ENCODE results near the gene PHLDA3.

Gene PHLDA3

DNA sequence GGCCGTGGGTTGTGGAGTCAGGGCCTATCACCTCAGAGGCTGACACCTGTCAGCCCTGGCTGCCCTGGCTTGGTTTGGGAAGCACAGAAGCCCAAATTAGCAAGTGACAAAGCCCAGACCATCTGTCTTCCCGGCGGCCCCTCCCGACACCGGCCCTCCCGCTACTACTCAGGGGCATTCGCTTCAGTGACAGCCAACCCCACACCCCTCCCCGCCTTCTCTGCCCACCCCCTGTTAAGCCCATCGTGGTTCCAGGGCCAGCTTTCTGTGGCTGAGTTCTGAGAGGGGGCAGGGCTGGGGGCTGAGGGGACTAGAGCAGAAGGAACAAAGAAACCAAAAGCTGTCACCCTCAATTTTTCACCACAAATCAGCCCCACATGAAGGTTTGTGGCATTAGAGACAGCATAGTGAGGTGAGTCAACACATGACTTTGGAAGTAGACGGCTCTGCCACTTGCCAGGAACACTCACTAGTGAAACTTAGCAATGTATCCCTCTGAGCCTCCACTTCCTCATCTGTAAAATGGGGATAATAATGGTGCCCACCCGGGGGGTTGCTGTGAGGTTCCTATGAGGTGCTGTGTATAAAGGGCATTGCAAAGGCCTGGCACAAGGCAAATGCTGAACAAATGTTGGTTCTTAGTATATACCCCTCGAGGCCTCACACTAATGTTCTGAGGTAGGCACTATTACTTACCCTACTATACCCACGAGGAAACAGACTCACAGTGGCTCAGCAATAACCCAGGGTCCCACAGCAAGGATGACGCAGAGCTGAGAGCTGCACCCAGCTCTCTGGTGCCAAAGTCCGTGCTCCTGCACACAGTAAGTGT lies 42.3 kb downstream of the PHLDA3 start:
- TF ChIP-seq EZH2 (IDR thresholded peaks at IDR 0.05; ENCODE audit: borderline replicate concordance, low read length), result no peak
- TF ChIP-seq, protein P1, sequence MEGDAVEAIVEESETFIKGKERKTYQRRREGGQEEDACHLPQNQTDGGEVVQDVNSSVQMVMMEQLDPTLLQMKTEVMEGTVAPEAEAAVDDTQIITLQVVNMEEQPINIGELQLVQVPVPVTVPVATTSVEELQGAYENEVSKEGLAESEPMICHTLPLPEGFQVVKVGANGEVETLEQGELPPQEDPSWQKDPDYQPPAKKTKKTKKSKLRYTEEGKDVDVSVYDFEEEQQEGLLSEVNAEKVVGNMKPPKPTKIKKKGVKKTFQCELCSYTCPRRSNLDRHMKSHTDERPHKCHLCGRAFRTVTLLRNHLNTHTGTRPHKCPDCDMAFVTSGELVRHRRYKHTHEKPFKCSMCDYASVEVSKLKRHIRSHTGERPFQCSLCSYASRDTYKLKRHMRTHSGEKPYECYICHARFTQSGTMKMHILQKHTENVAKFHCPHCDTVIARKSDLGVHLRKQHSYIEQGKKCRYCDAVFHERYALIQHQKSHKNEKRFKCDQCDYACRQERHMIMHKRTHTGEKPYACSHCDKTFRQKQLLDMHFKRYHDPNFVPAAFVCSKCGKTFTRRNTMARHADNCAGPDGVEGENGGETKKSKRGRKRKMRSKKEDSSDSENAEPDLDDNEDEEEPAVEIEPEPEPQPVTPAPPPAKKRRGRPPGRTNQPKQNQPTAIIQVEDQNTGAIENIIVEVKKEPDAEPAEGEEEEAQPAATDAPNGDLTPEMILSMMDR (IDR thresholded peaks at IDR 0.05; ENCODE audit: low read length), result no peak
- Histone ChIP-seq H3K4me1 (ENCODE audit: insufficient read depth, low read length, severe bottlenecking) (no peaks in the 10 kb centered on the region), H3F3A (ENCODE audit: insufficient read depth, low read length) (no peaks in the 10 kb centered on the region), H2AFZ (ENCODE audit: low read length) (no peak overlapping the region), H3K4me3 (ENCODE audit: low read depth, low read length, poor library complexity, severe bottlenecking) (no peak overlapping the region), H3K4me2 (ENCODE audit: low read length) (no peak overlapping the region), H3K9me3 (ENCODE audit: low read length) (no peaks in the 10 kb centered on the region), H3K9ac (ENCODE audit: low read length) (no peak overlapping the region), H3K36me3 (ENCODE audit: insufficient read depth, low read length) (no peaks in the 10 kb centered on the region), H4K20me1 (ENCODE audit: insufficient read depth, low read length) (no peaks in the 10 kb centered on the region), H3K9me2 (ENCODE audit: low read depth, low read length) (no peaks in the 10 kb centered on the region), H3K79me2 (ENCODE audit: insufficient read depth, low read length) (no peaks in the 10 kb centered on the region), H3K27me3 (ENCODE audit: insufficient read depth, low read length) (no peaks in the 10 kb centered on the region), H3K27ac (ENCODE audit: low read depth, low read length, poor library complexity, severe bottlenecking) (no peak overlapping the region)

DNA sequence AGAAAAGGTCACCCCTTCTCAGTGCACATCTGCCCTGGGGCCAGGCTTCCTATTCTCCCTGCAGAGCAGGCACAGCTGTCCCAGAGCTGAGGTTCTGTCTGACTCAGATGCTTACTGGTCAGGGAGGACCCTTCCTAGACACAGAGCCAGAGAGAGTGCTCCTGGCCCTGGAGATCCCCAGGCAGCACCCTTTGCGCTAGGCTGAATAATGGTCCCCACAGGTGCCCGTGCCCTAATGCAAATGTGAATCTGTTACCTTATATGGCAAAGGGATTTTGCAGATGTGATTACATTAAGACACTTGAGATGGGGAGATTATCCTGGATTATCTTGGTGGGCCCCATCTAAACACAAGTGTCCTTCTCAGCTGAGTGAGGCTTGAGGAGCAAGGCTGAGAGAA lies 44.8 kb downstream of the PHLDA3 start:
- Histone ChIP-seq H3K27ac (ENCODE audit: low read depth, low read length, poor library complexity, severe bottlenecking) (no peak overlapping the region), H3K9me2 (ENCODE audit: low read depth, low read length) (no peaks in the 10 kb centered on the region), H4K20me1 (ENCODE audit: insufficient read depth, low read length) (no peaks in the 10 kb centered on the region), H3K79me2 (ENCODE audit: insufficient read depth, low read length) (no peaks in the 10 kb centered on the region), H3K4me3 (ENCODE audit: low read depth, low read length, poor library complexity, severe bottlenecking) (no peak overlapping the region), H3F3A (ENCODE audit: insufficient read depth, low read length) (no peaks in the 10 kb centered on the region), H3K9me3 (ENCODE audit: low read length) (no peaks in the 10 kb centered on the region), H3K4me1 (ENCODE audit: insufficient read depth, low read length, severe bottlenecking) (no peaks in the 10 kb centered on the region), H3K9ac (ENCODE audit: low read length) (no peak overlapping the region), H3K36me3 (ENCODE audit: insufficient read depth, low read length) (no peaks in the 10 kb centered on the region), H2AFZ (ENCODE audit: low read length) (no peak overlapping the region), H3K27me3 (ENCODE audit: insufficient read depth, low read length) (0 out of 2 replicates have a peak, but pooled peaks cover 6% of the 10 kb centered on the region), H3K4me2 (ENCODE audit: low read length) (no peak overlapping the region)
- TF ChIP-seq, protein P1 (IDR thresholded peaks at IDR 0.05; ENCODE audit: low read length), result no peak
- TF ChIP-seq EZH2 (IDR thresholded peaks at IDR 0.05; ENCODE audit: borderline replicate concordance, low read length), result no peak

DNA sequence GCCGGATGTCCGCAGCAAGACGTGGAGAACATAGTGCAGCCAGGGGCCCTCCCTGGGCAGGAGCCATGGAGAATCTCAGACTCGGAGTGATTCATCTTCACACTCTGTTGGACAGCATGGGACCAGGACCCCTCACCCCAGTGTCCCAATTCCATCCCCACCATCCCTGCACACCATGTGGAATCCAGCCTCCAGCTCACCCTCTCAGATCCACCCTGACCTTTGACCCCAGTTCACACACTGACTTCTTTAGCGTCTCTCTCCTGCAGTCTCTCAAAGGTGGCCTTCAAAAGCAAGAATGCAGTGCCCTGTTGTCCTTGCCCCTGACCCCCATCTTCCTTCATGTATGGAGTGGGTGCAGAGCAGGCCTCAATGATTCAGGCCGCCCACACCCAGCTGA lies 45.3 kb downstream of the PHLDA3 start:
- no peak for TF ChIP-seq EZH2 (IDR thresholded peaks at IDR 0.05; ENCODE audit: borderline replicate concordance, low read length)
- TF ChIP-seq, protein P1 (IDR thresholded peaks at IDR 0.05; ENCODE audit: low read length), result no peak
- H3K36me3 ChIP-seq (ENCODE audit: insufficient read depth, low read length), result no peaks in the 10 kb centered on the region
- no peaks in the 10 kb centered on the region for H3F3A ChIP-seq (ENCODE audit: insufficient read depth, low read length)
- H4K20me1 ChIP-seq (ENCODE audit: insufficient read depth, low read length), result no peaks in the 10 kb centered on the region
- H3K27me3 ChIP-seq (ENCODE audit: insufficient read depth, low read length), result 0 out of 2 replicates have a peak, but pooled peaks cover 6% of the 10 kb centered on the region
- no peak overlapping the region for H3K4me2 ChIP-seq (ENCODE audit: low read length)
- no peaks in the 10 kb centered on the region for H3K9me3 ChIP-seq (ENCODE audit: low read length)
- no peaks in the 10 kb centered on the region for H3K4me1 ChIP-seq (ENCODE audit: insufficient read depth, low read length, severe bottlenecking)
- no peak overlapping the region for H3K27ac ChIP-seq (ENCODE audit: low read depth, low read length, poor library complexity, severe bottlenecking)
- no peak overlapping the region for H3K4me3 ChIP-seq (ENCODE audit: low read depth, low read length, poor library complexity, severe bottlenecking)
- H3K9me2 ChIP-seq (ENCODE audit: low read depth, low read length), result no peaks in the 10 kb centered on the region
- no peak overlapping the region for H3K9ac ChIP-seq (ENCODE audit: low read length)
- no peaks in the 10 kb centered on the region for H3K79me2 ChIP-seq (ENCODE audit: insufficient read depth, low read length)
- no peak overlapping the region for H2AFZ ChIP-seq (ENCODE audit: low read length)
